Mesenchymal stem cell (in vitro differentiated cells and primary cell): ENCODE data around the gene HIPK2.

Experiments
- DNase-seq: peaks from one replicate; pipeline ENCODE4 v3.0.0-alpha.2; 2013
- H2AFZ ChIP-seq: one replicate; pipeline ENCODE4 v1.6.1; 2013; ENCODE audit warnings: low read depth, mild to moderate bottlenecking, control low read depth, inconsistent platforms, low read length, moderate library complexity
- H2AK5ac ChIP-seq: 2 replicates; pipeline ENCODE4 v1.6.1; 2013; ENCODE audit warnings: low read length, moderate library complexity, mild to moderate bottlenecking, inconsistent platforms; ENCODE audit not compliant: severe bottlenecking
- H2BK120ac ChIP-seq: one replicate; pipeline ENCODE4 v1.6.1; 2013; ENCODE audit warnings: low read depth, mild to moderate bottlenecking, inconsistent platforms, low read length, moderate library complexity
- H2BK12ac ChIP-seq, 2 experiments: one replicate each; pipeline ENCODE4 v1.6.1; 2013; ENCODE audit warnings: inconsistent platforms in 2 of 2, low read length in 2 of 2, mild to moderate bottlenecking in 2 of 2, moderate library complexity in 2 of 2, control low read depth in 1 of 2
- H2BK15ac ChIP-seq: one replicate; pipeline ENCODE4 v1.6.1; 2013; ENCODE audit warnings: mild to moderate bottlenecking, low read depth, inconsistent platforms; ENCODE audit not compliant: poor library complexity, severe bottlenecking
- H2BK5ac ChIP-seq: 2 replicates; pipeline ENCODE4 v1.6.1; 2013; ENCODE audit warnings: low read depth, mild to moderate bottlenecking, low read length, control low read depth, inconsistent platforms; ENCODE audit not compliant: poor library complexity, severe bottlenecking
- H3K14ac ChIP-seq, 2 experiments: one replicate each; pipeline ENCODE4 v1.6.1; 2013; ENCODE audit warnings: inconsistent platforms in 2 of 2, low read length in 2 of 2, control low read depth in 1 of 2, mild to moderate bottlenecking in 1 of 2, moderate library complexity in 1 of 2
- H3K18ac ChIP-seq, 2 experiments: one replicate each; pipeline ENCODE4 v1.6.1; 2013; ENCODE audit warnings: inconsistent platforms in 2 of 2, low read length in 2 of 2, control low read depth in 1 of 2, low read depth in 1 of 2, mild to moderate bottlenecking in 1 of 2
- H3K23ac ChIP-seq, 2 experiments: one replicate each; pipeline ENCODE4 v1.6.1; 2013; ENCODE audit warnings: inconsistent platforms in 2 of 2, low read length in 2 of 2, mild to moderate bottlenecking in 2 of 2, moderate library complexity in 2 of 2, control low read depth in 1 of 2
- H3K27ac ChIP-seq: 2 replicates; pipeline ENCODE4 v1.5.1; 2013; ENCODE audit warnings: mild to moderate bottlenecking, moderate library complexity, low read length, control low read depth, inconsistent platforms; ENCODE audit not compliant: poor library complexity, severe bottlenecking
- H3K27me3 ChIP-seq, 2 experiments: 2 replicates each; pipeline versions ENCODE4 v1.6.1 to v1.7.0; 2013; ENCODE audit warnings: low read length in 2 of 2, mild to moderate bottlenecking in 2 of 2, moderate library complexity in 2 of 2, control low read depth in 1 of 2, inconsistent platforms in 1 of 2; ENCODE audit not compliant: control insufficient read depth in 1 of 2, insufficient read depth in 1 of 2
- H3K36me3 ChIP-seq, 2 experiments: 2 replicates each; pipeline versions ENCODE4 v1.6.1 to v1.7.0; 2013; ENCODE audit warnings: low read length in 2 of 2, control low read depth in 1 of 2, inconsistent platforms in 1 of 2, low read depth in 1 of 2, mild to moderate bottlenecking in 1 of 2; ENCODE audit not compliant: insufficient read depth in 2 of 2, control insufficient read depth in 1 of 2
- H3K4ac ChIP-seq, 2 experiments: one replicate each; pipeline ENCODE4 v1.6.1; 2013; ENCODE audit warnings: inconsistent platforms in 2 of 2, low read length in 2 of 2, mild to moderate bottlenecking in 2 of 2, moderate library complexity in 2 of 2, control low read depth in 1 of 2, low read depth in 1 of 2
- H3K4me1 ChIP-seq: 2 replicates; pipeline ENCODE4 v1.6.1; 2013; ENCODE audit warnings: low read depth, low read length, control low read depth; ENCODE audit not compliant: control insufficient read depth, insufficient read depth
- H3K4me2 ChIP-seq: 2 replicates; pipeline ENCODE4 v1.6.1; 2013; ENCODE audit warnings: low read length, mild to moderate bottlenecking, inconsistent platforms; ENCODE audit not compliant: poor library complexity, severe bottlenecking
- H3K4me3 ChIP-seq, 2 experiments: 2 replicates each; pipeline versions ENCODE4 v1.5.1 to v1.7.0; 2013; ENCODE audit warnings: low read length in 2 of 2, mild to moderate bottlenecking in 2 of 2, control low read depth in 1 of 2, low read depth in 1 of 2; ENCODE audit not compliant: insufficient read depth in 1 of 2
- H3K79me1 ChIP-seq: replicated peaks from 2 replicates; pipeline ENCODE4 v1.6.1; 2013; ENCODE audit warnings: mild to moderate bottlenecking, control low read depth, low read length, inconsistent platforms; ENCODE audit not compliant: poor library complexity, severe bottlenecking
- H3K9ac ChIP-seq: 2 replicates; pipeline ENCODE4 v1.7.0; 2013; ENCODE audit warnings: mild to moderate bottlenecking, low read length, moderate library complexity
- H3K9me3 ChIP-seq: 2 replicates; pipeline ENCODE4 v1.7.0; 2013; ENCODE audit warnings: mild to moderate bottlenecking, low read length; ENCODE audit not compliant: control insufficient read depth
- H4K8ac ChIP-seq: one replicate; pipeline ENCODE4 v1.6.1; 2013; ENCODE audit warnings: inconsistent platforms, mild to moderate bottlenecking, low read length, moderate library complexity
- H4K91ac ChIP-seq: one replicate; pipeline ENCODE4 v1.6.1; 2013; ENCODE audit warnings: mild to moderate bottlenecking, low read length, inconsistent platforms
- WGBS: methylation state at CpG from one replicate; pipeline ENCODE4 v1.1.7; 2013; ENCODE audit warnings: mixed read lengths; 5-methylcytosine and 5-hydroxymethylcytosine counted together

HIPK2 gene

DNA sequence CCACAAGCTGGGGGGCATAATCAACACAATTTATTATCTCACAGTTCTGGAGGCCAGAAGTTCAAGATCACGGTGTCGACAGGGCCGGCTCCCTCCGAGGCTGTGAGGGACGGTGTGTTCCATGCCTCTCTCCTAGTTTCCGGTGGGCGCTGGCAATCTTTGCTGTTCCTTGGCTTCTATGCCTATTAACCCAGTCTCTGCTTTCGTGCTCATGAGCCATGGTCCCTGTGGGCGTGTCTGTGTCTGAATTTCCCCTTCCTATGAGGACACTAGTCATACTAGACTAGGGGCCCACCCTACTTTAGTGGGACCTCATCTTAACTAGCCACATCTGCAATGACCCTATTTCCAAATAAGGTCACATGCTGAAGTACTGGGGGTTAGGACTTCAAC lies 29.4 kb downstream of the HIPK2 start:
- Histone ChIP-seq H3K18ac (peak overlapping the region; percentile 28 to 48), H3K27ac (no peak overlapping the region), H2AFZ (no peak overlapping the region)

DNA sequence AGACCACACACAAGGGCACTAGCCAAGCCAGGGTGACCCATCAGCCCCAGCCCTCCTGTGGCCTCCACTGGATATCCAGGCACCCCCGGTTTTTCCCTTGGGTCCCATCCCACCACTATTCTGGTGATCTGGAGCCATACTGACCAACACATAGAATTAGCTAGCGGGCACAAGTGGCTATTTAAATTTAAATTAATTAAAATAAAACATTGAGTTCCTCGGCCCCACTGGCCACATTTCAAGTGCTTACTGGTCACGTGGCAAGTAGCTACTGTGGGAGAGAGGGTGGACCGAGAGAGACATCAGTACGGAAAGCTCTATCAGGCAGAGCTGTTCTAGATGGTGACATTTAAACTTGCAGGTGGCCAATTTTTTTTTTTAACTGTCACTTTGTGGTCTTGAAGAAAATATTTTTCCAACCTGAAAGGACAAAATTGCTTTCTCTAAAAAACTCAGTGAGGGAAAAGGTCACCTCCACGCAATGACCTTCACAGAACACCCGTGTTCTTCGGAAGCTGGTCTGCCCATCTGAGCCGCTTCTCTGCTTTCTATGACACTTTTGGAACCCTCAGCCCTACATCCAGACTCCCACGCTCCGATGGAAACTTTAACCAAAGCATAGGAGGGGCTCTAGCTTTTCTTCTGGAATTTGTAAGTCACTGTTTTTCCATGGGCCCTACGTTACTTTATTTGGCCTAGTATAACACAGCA lies 30.0 kb downstream of the HIPK2 start:
- Histone ChIP-seq H2BK5ac (no peak overlapping the region), H3K4ac (no peak overlapping the region), H3K4me2 (no peak overlapping the region), H3K9ac (no peak overlapping the region), H2BK15ac (no peak overlapping the region), H3K14ac (no peak overlapping the region), H3K18ac (peak overlapping the region; percentile 28 to 38), H3K4me3 (no peak overlapping the region), H3K27ac (no peak overlapping the region), H2AK5ac (no peak overlapping the region), H3K79me1 (peaks cover 3% of the 10 kb centered on the region), H3K36me3 (peaks cover 0 to 7% of the 10 kb centered on the region in 2 experiments), H2AFZ (no peak overlapping the region), H3K9me3 (no peaks in the 10 kb centered on the region), H3K4me1 (peaks cover 29% of the 10 kb centered on the region), H2BK120ac (no peak overlapping the region), H3K23ac (no peak overlapping the region), H2BK12ac (no peak overlapping the region), H3K27me3 (no peaks in the 10 kb centered on the region), H4K91ac (no peak overlapping the region), H4K8ac (no peak overlapping the region)
- no peak for DNase-seq
- WGBS, result over 99% methylated on average over 12 of the region's 13 CpGs

More for the DNA sequence above, 29.4 kb downstream of the HIPK2 start:
- no peak overlapping the region for H2BK5ac ChIP-seq
- H3K4ac ChIP-seq, result no peak overlapping the region
- H2BK120ac ChIP-seq, result no peak overlapping the region
- no peaks in the 10 kb centered on the region for H3K27me3 ChIP-seq
- H3K23ac ChIP-seq, result no peak overlapping the region
- H2AK5ac ChIP-seq, result no peak overlapping the region
- H3K9me3 ChIP-seq, result no peaks in the 10 kb centered on the region
- H3K14ac ChIP-seq, result no peak overlapping the region
- no peak overlapping the region for H3K9ac ChIP-seq
- H3K4me3 ChIP-seq, result no peak overlapping the region
- no peak for DNase-seq
- no peak overlapping the region for H3K4me2 ChIP-seq
- H3K79me1 ChIP-seq, result peaks cover 3% of the 10 kb centered on the region
- H4K91ac ChIP-seq, result no peak overlapping the region
- H2BK15ac ChIP-seq, result no peak overlapping the region
- H3K4me1 ChIP-seq, result peaks cover 33% of the 10 kb centered on the region
- WGBS, result 96% methylated on average over 9 of the region's 9 CpGs
- H4K8ac ChIP-seq, result no peak overlapping the region
- H3K36me3 ChIP-seq, result peaks cover 0 to 7% of the 10 kb centered on the region in 2 experiments
- H2BK12ac ChIP-seq, result no peak overlapping the region

DNA sequence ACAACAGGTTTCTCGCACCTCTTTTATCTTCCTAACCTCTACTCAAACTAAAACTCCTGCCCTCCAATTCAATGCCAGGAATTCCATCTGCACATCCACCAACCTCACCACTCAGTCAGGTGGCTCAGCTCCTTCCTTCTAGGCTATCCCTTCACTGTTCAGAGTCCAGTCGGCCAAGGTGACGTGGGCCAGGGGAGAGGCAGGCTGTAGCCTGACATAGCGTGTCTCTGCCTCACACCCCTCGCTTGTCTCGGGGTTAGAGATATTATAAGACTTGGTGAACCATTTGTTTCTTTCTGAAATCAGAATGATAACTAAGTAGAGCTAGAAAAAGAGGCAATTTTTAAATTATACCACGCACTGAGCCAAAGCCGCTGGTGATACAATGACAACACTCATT lies 31.1 kb downstream of the HIPK2 start:
- H2BK12ac ChIP-seq, result peak overlapping the region; percentile 15 to 16
- no peak overlapping the region for H3K18ac ChIP-seq
- H2AFZ ChIP-seq, result no peak overlapping the region
- DNase-seq, result no peak
- H3K36me3 ChIP-seq, result peaks cover 0 to 7% of the 10 kb centered on the region in 2 experiments
- H3K27me3 ChIP-seq, result no peaks in the 10 kb centered on the region
- no peak overlapping the region for H3K9ac ChIP-seq
- H3K9me3 ChIP-seq, result no peaks in the 10 kb centered on the region
- H2BK120ac ChIP-seq, result no peak overlapping the region
- H3K14ac ChIP-seq, result peak overlapping the region in 1 of 2 experiments; percentile 2
- no peak overlapping the region for H2BK5ac ChIP-seq
- H3K4me1 ChIP-seq, result peaks cover 23% of the 10 kb centered on the region
- peaks cover 3% of the 10 kb centered on the region for H3K79me1 ChIP-seq
- no peak overlapping the region for H3K27ac ChIP-seq
- no peak overlapping the region for H2BK15ac ChIP-seq
- no peak overlapping the region for H2AK5ac ChIP-seq
- no peak overlapping the region for H4K91ac ChIP-seq
- no peak overlapping the region for H3K23ac ChIP-seq
- WGBS, result 86% methylated on average over 8 of the region's 8 CpGs
- H3K4me2 ChIP-seq, result no peak overlapping the region
- H4K8ac ChIP-seq, result peak overlapping the region; percentile 72
- no peak overlapping the region for H3K4ac ChIP-seq
- H3K4me3 ChIP-seq, result no peak overlapping the region

DNA sequence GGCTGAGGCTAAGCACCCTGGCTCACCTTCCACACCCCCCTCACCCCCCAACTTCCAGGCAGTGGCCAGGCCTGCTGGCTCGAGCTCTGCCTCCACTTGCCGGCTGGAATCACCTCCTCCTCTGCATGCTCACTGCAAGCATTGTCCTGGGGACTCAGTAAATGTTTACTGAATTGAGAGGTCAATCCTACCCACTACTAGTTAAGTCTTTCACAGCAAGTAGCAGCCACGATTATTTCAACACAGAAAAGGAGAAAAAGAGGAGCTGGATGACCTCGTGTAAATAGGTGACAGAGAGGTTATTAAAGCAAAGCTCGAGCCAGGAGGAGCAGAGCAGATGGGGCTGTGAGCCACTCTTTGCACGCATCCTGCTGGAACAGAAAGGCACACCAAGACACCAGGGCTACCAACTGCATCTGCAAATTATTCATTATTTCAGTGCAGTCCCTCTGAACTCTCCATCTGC lies 32.1 kb downstream of the HIPK2 start:
- Histone ChIP-seq H2BK15ac (no peak overlapping the region), H2BK12ac (peak overlapping the region in 1 of 2 experiments; percentile 4), H3K4me3 (no peak overlapping the region), H3K36me3 (peaks cover 0 to 7% of the 10 kb centered on the region in 2 experiments), H3K23ac (no peak overlapping the region), H3K4ac (no peak overlapping the region), H3K4me1 (peaks cover 23% of the 10 kb centered on the region), H2AK5ac (no peak overlapping the region), H3K4me2 (peak overlapping the region; percentile 1), H3K27ac (peak overlapping the region; percentile 11), H3K18ac (peak overlapping the region in 1 of 2 experiments; percentile 76), H3K9ac (no peak overlapping the region), H3K9me3 (no peaks in the 10 kb centered on the region), H2BK120ac (no peak overlapping the region), H3K27me3 (no peaks in the 10 kb centered on the region), H2BK5ac (no peak overlapping the region), H4K91ac (peak overlapping the region; percentile 40), H4K8ac (no peak overlapping the region), H2AFZ (no peak overlapping the region), H3K79me1 (peaks cover 3% of the 10 kb centered on the region), H3K14ac (peak overlapping the region in 1 of 2 experiments; percentile 67)
- WGBS, result 36% methylated on average over 4 of the region's 6 CpGs
- DNase-seq, result peak; percentile 80
